CD14-positive monocyte (primary cell): ENCODE results near the gene CHODL. TPM values are rescaled to one million over a fixed set of nuclear protein-coding genes. Genes with fewer than 3 reads are reported as not detected.

Source experiments
- DNase-seq, 3 donors: peaks; one replicate each; pipeline ENCODE4 v3.0.0-alpha.2; 2011 to 2022
- H2AFZ ChIP-seq: 2 replicates; pipeline ENCODE4 v1.6.0; 2012; ENCODE audit warnings: mild to moderate bottlenecking, low read depth, low read length, inconsistent platforms; ENCODE audit not compliant: insufficient read depth, poor library complexity, severe bottlenecking
- H3K27ac ChIP-seq, 2 donors: 1 replicate in 1 of 2; 2 replicates in 1 of 2; pipeline ENCODE4 v1.5.1; 2012 to 2013; ENCODE audit warnings: low read length in 2 of 2, control low read depth in 1 of 2, inconsistent platforms in 1 of 2, low read depth in 1 of 2, mild to moderate bottlenecking in 1 of 2
- H3K27me3 ChIP-seq, 2 donors: one replicate each; pipeline versions ENCODE4 v1.6.0 to v1.6.1; 2011 to 2013; ENCODE audit warnings: low read length in 2 of 2; ENCODE audit not compliant: control insufficient read depth in 2 of 2, insufficient read depth in 2 of 2
- H3K36me3 ChIP-seq, 2 donors: replicated peaks in 1 of 2; 1 replicate in 1 of 2; 2 replicates in 1 of 2; pipeline versions ENCODE4 v1.5.1 to v1.6.1; 2012 to 2013; ENCODE audit warnings: low read length in 2 of 2, control low read depth in 1 of 2, inconsistent platforms in 1 of 2, mild to moderate bottlenecking in 1 of 2; ENCODE audit not compliant: insufficient read depth in 2 of 2, control insufficient read depth in 1 of 2
- H3K4me1 ChIP-seq, 2 donors: 1 replicate in 1 of 2; 2 replicates in 1 of 2; pipeline versions ENCODE4 v1.5.1 to v1.6.1; 2012 to 2013; ENCODE audit warnings: low read length in 2 of 2, control low read depth in 1 of 2, inconsistent platforms in 1 of 2, mild to moderate bottlenecking in 1 of 2, moderate library complexity in 1 of 2; ENCODE audit not compliant: insufficient read depth in 2 of 2, control insufficient read depth in 1 of 2
- H3K4me2 ChIP-seq: replicated peaks from 2 replicates; pipeline ENCODE3; 2012; ENCODE audit warnings: low read length, moderate library complexity, mild to moderate bottlenecking; ENCODE audit not compliant: poor library complexity, severe bottlenecking; ENCODE audit errors: extremely low read depth
- H3K4me3 ChIP-seq, 3 experiments: fragments of 200-600 bp in 1 of 3; sonication (generic) in 1 of 3; replicated peaks in 1 of 3; 1 replicate in 2 of 3; 2 replicates in 1 of 3; pipeline ENCODE4 v1.5.1; 2011 to 2013; ENCODE audit warnings: low read length in 3 of 3, mild to moderate bottlenecking in 3 of 3, control low read depth in 2 of 3, low read depth in 2 of 3, inconsistent platforms in 1 of 3, moderate library complexity in 1 of 3
- H3K79me2 ChIP-seq: 2 replicates; pipeline ENCODE4 v1.6.0; 2012; ENCODE audit warnings: mild to moderate bottlenecking, control low read depth, inconsistent platforms, low read length, moderate library complexity; ENCODE audit not compliant: insufficient read depth
- H3K9ac ChIP-seq: 2 replicates; pipeline ENCODE4 v1.6.0; 2017; ENCODE audit warnings: low read length, mild to moderate bottlenecking; ENCODE audit not compliant: insufficient read depth, poor library complexity, severe bottlenecking
- H3K9me3 ChIP-seq, 2 donors: replicated peaks in 1 of 2; 1 replicate in 1 of 2; 2 replicates in 1 of 2; pipeline versions ENCODE4 v1.5.1 to v1.6.1; 2012 to 2013; ENCODE audit warnings: low read length in 2 of 2, control low read depth in 1 of 2; ENCODE audit not compliant: control insufficient read depth in 1 of 2, insufficient read depth in 1 of 2
- H4K20me1 ChIP-seq: 2 replicates; pipeline ENCODE4 v1.6.0; 2012; ENCODE audit warnings: mild to moderate bottlenecking, low read length, control low read depth, moderate library complexity; ENCODE audit not compliant: insufficient read depth
- H3K27ac Mint-ChIP-seq, 7 donors: one replicate each; pipeline ENCODE4 v1.8.0; 2020; ENCODE audit warnings: mild to moderate bottlenecking in 7 of 7, mixed read lengths in 7 of 7, moderate library complexity in 6 of 7, inconsistent platforms in 2 of 7
- H3K27me3 Mint-ChIP-seq, 3 donors: one replicate each; pipeline ENCODE4 v1.8.0; 2021 to 2022; ENCODE audit warnings: low read depth in 3 of 3, mild to moderate bottlenecking in 3 of 3, mixed read lengths in 3 of 3, moderate library complexity in 3 of 3, inconsistent platforms in 1 of 3
- H3K36me3 Mint-ChIP-seq, 2 donors: one replicate each; pipeline ENCODE4 v1.8.0; 2020; ENCODE audit warnings: mixed read lengths in 2 of 2, inconsistent platforms in 1 of 2, mild to moderate bottlenecking in 1 of 2
- H3K4me1 Mint-ChIP-seq: one replicate; pipeline ENCODE4 v1.8.0; 2020; ENCODE audit warnings: mild to moderate bottlenecking, mixed read lengths
- H3K4me3 Mint-ChIP-seq, 2 donors: one replicate each; pipeline ENCODE4 v1.8.0; 2020; ENCODE audit warnings: mild to moderate bottlenecking in 2 of 2, mixed read lengths in 2 of 2, moderate library complexity in 1 of 2
- H3K9me3 Mint-ChIP-seq, 7 donors: one replicate each; pipeline ENCODE4 v1.8.0; 2020 to 2022; ENCODE audit warnings: mixed read lengths in 7 of 7, mild to moderate bottlenecking in 6 of 7, moderate library complexity in 6 of 7, inconsistent platforms in 2 of 7
- CTCF ChIP-seq: fragments of 200-600 bp; IDR thresholded peaks from one replicate; pipeline ENCODE4 v1.8.0; 2022; ENCODE audit warnings: antibody characterized with exemption, mild to moderate bottlenecking
- WGBS: methylation state at CpG from one replicate; pipeline ENCODE4 v1.1.5; 2013; ENCODE audit warnings: missing lambda C conversion rate; ENCODE audit not compliant: insufficient coverage; 5-methylcytosine and 5-hydroxymethylcytosine counted together
- intact Hi-C, 2 donors: fragments of 100-400 bp; cut with micrococcal nuclease; formaldehyde crosslinking; loops; one replicate each; pipeline versions ENCODE4 v1.15.0 to v1.15.1; 2023
- polyA plus RNA-seq, 3 donors: library from polyadenylated mRNA; depleted of rRNA in 1 of 3; unstranded in 2 of 3; stranded (reverse) in 1 of 3; fragments of 300-500 nt in 2 of 3; fragments of >200 nt in 1 of 3; fragmentation: Illumina TruSeq in 2 of 3; gene quantifications; 1 replicate in 2 of 3; 2 replicates in 1 of 3; pipeline ENCODE4 v1.2.3, GENCODE V29; 2012 to 2021

The CHODL gene
- polyA plus RNA-seq, 3 donors, result not detected

- DNase-seq, result no peak
- Histone ChIP-seq H2AFZ (no peak overlapping the region), H3K4me2 (no peak overlapping the region), H3K9me3 (peaks cover 21 to 34% of the 10 kb centered on the region in 2 donors), H3K27ac (no peak overlapping the region), H3K9ac (no peak overlapping the region), H3K36me3 (no peaks in the 10 kb centered on the region), H3K4me3 (no peak overlapping the region), H4K20me1 (no peaks in the 10 kb centered on the region), H3K4me1 (no peaks in the 10 kb centered on the region), H3K79me2 (no peaks in the 10 kb centered on the region), H3K27me3 (no peaks in the 10 kb centered on the region)
- Mint-ChIP-seq H3K4me3 (no peak overlapping the region), H3K4me1 (no peaks in the 10 kb centered on the region), H3K36me3 (no peaks in the 10 kb centered on the region), H3K27me3 (no peaks in the 10 kb centered on the region), H3K27ac (no peak overlapping the region), H3K9me3 (peaks cover 6 to 27% (median 13%) of the 10 kb centered on the region in 7 donors)
- TF ChIP-seq CTCF, result no peak
- 88% methylated on average over 1 of the region's 1 CpG for WGBS
- intact Hi-C loops, result no loop called here
Measured at GRCh38 chr21:18222346-18222745, 22.3 kb upstream of the CHODL start.

GRCh38 chr21:18228060-18228739, 16.4 kb upstream of the CHODL start:
- Mint-ChIP-seq H3K27me3 (peaks cover 0 to 2% (median 0%) of the 10 kb centered on the region in 3 donors), H3K4me1 (no peaks in the 10 kb centered on the region), H3K36me3 (no peaks in the 10 kb centered on the region), H3K27ac (no peak overlapping the region), H3K9me3 (peaks cover 0 to 7% (median 2%) of the 10 kb centered on the region in 7 donors), H3K4me3 (no peak overlapping the region)
- Histone ChIP-seq H2AFZ (no peak overlapping the region), H4K20me1 (no peaks in the 10 kb centered on the region), H3K9me3 (no peaks in the 10 kb centered on the region), H3K27ac (no peak overlapping the region), H3K36me3 (no peaks in the 10 kb centered on the region), H3K4me2 (no peak overlapping the region), H3K4me3 (no peak overlapping the region), H3K4me1 (no peaks in the 10 kb centered on the region), H3K27me3 (no peaks in the 10 kb centered on the region), H3K9ac (no peak overlapping the region), H3K79me2 (no peaks in the 10 kb centered on the region)
- no peak for DNase-seq
- WGBS, result no CpG with 5 or more reads among the region's 5 CpGs
- intact Hi-C loops, result no loop called here
- TF ChIP-seq CTCF, result no peak
